Stimulated activated CD4-positive, alpha-beta T cell treated with anti-CD3 and anti-CD28 coated beads, Interleukin-4, amount 100 ng/mL, for 48 hours (primary cell): ENCODE measurements around the gene TMEM9B.
"Not testable (repeated sequence)": the region's sequence is repeated elsewhere in the genome, so short reads cannot be mapped to it uniquely, and the experiment has no call there.

Experiments
- DNase-seq, 2 donors: peaks; one replicate each; pipeline ENCODE4 v3.0.0-alpha.2; 2020; ENCODE audit warnings: low read depth in 2 of 2

Gene TMEM9B

GRCh38 chr11:8964324-8965320, at the start of gene TMEM9B:
TSS of gene TMEM9B (minus strand) at chr11:8964442. CDS start at chr11:8964313, 129 bp downstream.
- peak; percentile 76 to 81 for DNase-seq

GRCh38 chr11:9013373-9013772, 49.1 kb upstream of the TMEM9B start:
- DNase-seq = no peak

- not testable (repeated sequence) for DNase-seq
These were observed 45.3 kb upstream of the TMEM9B start for GRCh38 chr11:9009538-9009937.

GRCh38 chr11:9008661-9009060, 44.4 kb upstream of the TMEM9B start:
- no peak for DNase-seq

GRCh38 chr11:9008011-9008550, 43.8 kb upstream of the TMEM9B start:
- no peak for DNase-seq

- no peak for DNase-seq
These were observed 40.8 kb upstream of the TMEM9B start for GRCh38 chr11:9005087-9005486.

- peak in 1 of 2 donors; percentile 2 for DNase-seq
These were observed 40.1 kb upstream of the TMEM9B start for GRCh38 chr11:9004183-9004926.

GRCh38 chr11:9003573-9004182, 39.4 kb upstream of the TMEM9B start, which contains the start of gene NRIP3:
TSS of gene NRIP3 (minus strand) at chr11:9004001. CDS start at chr11:9003935, 66 bp downstream.
- DNase-seq = peak; percentile 60 to 67

GRCh38 chr11:9002920-9003572, 38.8 kb upstream of the TMEM9B start:
- peak in 1 of 2 donors; percentile 11 for DNase-seq

GRCh38 chr11:9001736-9002135, 37.5 kb upstream of the TMEM9B start:
- peak in 1 of 2 donors; percentile 43 for DNase-seq

- DNase-seq = no peak
These were observed 33.8 kb upstream of the TMEM9B start for GRCh38 chr11:8998017-8998416.

GRCh38 chr11:8997451-8997850, 33.2 kb upstream of the TMEM9B start:
- no peak for DNase-seq

- DNase-seq = no peak
These were observed 25.2 kb upstream of the TMEM9B start for GRCh38 chr11:8989453-8989852.

GRCh38 chr11:8988329-8989234, 24.3 kb upstream of the TMEM9B start:
- DNase-seq = no peak

- DNase-seq = no peak
These were observed 23.2 kb upstream of the TMEM9B start for GRCh38 chr11:8987446-8987845.

- not testable (repeated sequence) for DNase-seq
These were observed 22.5 kb upstream of the TMEM9B start for GRCh38 chr11:8986772-8987171.

- no peak for DNase-seq
These were observed 21.2 kb upstream of the TMEM9B start for GRCh38 chr11:8985462-8985861.

GRCh38 chr11:8983552-8983951, 19.3 kb upstream of the TMEM9B start:
- DNase-seq = no peak

GRCh38 chr11:8980485-8980884, 16.2 kb upstream of the TMEM9B start:
- no peak for DNase-seq

- not testable (repeated sequence) for DNase-seq
These were observed 15.1 kb upstream of the TMEM9B start for GRCh38 chr11:8979365-8979764.
